HepG2 (cell line): ENCODE measurements around the gene CCDC88B.

Experiments
- RAD21 ChIP-seq: fragments of 450-650 bp; formaldehyde crosslinking; IDR thresholded peaks from 2 replicates; pipeline ENCODE4 v1.5.0; 2020; ENCODE audit warnings: mild to moderate bottlenecking
- ZNF20 ChIP-seq: sonication (generic); formaldehyde crosslinking; IDR thresholded peaks from 2 replicates; pipeline ENCODE4 v1.4.0; 2020; ENCODE audit warnings: mild to moderate bottlenecking, moderate library complexity, missing genetic modification reagents

GRCh38 chr11:64372802-64373597, 33.0 kb downstream of the CCDC88B start:
- TF ChIP-seq RAD21 (CRISPR knock-in tag) (no peak), ZNF20 (CRISPR knock-in tag) (no peak)
